ENCODE measurements around the gene RPS6KA1. TPM values are rescaled to one million over a fixed set of nuclear protein-coding genes. Genes with fewer than 3 reads are reported as not detected.

Gene RPS6KA1
- polyA plus RNA-seq, 3 donors: 116 to 189 (median 188) TPM

GRCh38 chr1:26536081-26536480, 6.5 kb downstream of the RPS6KA1 start:
- H3K9ac ChIP-seq (ENCODE audit: insufficient read depth, low read length, poor library complexity, severe bottlenecking): no peak overlapping the region
- H3K79me2 ChIP-seq (ENCODE audit: insufficient read depth, low read length): peaks cover 25% of the 10 kb centered on the region
- no peak overlapping the region for H3K4me2 ChIP-seq (replicated peaks; ENCODE audit: extremely low read depth, low read length, poor library complexity, severe bottlenecking)
- H3K9me3 Mint-ChIP-seq: no peaks in the 10 kb centered on the region
- no peak overlapping the region for H3K4me3 Mint-ChIP-seq
- no peaks in the 10 kb centered on the region for H3K9me3 ChIP-seq (replicated peaks in 1 of 2; ENCODE audit: control insufficient read depth in 1 of 2, insufficient read depth in 1 of 2, low read length in 2 of 2)
- WGBS (ENCODE audit: insufficient coverage): 86% methylated on average over 4 of the region's 5 CpGs
- intact Hi-C loops (cut with micrococcal nuclease): loop anchor here in 1 of 2 donors (5.0 kb wide), 1 partner anchor 61 kb away; no protein-coding TSS in a partner anchor
- no peak overlapping the region for H3K27ac Mint-ChIP-seq
- no peaks in the 10 kb centered on the region for H3K36me3 Mint-ChIP-seq
- TF ChIP-seq CTCF (IDR thresholded peaks at IDR 0.05): no peak
- no peak overlapping the region for H3K4me3 ChIP-seq (replicated peaks in 1 of 3; ENCODE audit: low read depth in 2 of 3, low read length in 3 of 3)
- peaks cover 0 to 2% (median 1%) of the 10 kb centered on the region in 3 donors for H3K27me3 Mint-ChIP-seq (ENCODE audit: low read depth in 3 of 3)
- peaks cover 51% of the 10 kb centered on the region for H3K4me1 Mint-ChIP-seq
- no peak overlapping the region for H2AFZ ChIP-seq (ENCODE audit: insufficient read depth, low read depth, low read length, poor library complexity, severe bottlenecking)
- H3K27ac ChIP-seq (ENCODE audit: low read depth in 1 of 2, low read length in 2 of 2): no peak overlapping the region
- no peak for DNase-seq
- no peaks in the 10 kb centered on the region for H3K27me3 ChIP-seq (ENCODE audit: control insufficient read depth in 2 of 2, insufficient read depth in 2 of 2, low read length in 2 of 2)
- no peaks in the 10 kb centered on the region for H4K20me1 ChIP-seq (ENCODE audit: insufficient read depth, low read length)
- peaks cover 39 to 48% of the 10 kb centered on the region in 2 donors for H3K4me1 ChIP-seq (ENCODE audit: control insufficient read depth in 1 of 2, insufficient read depth in 2 of 2, low read length in 2 of 2)
- H3K36me3 ChIP-seq (replicated peaks in 1 of 2; ENCODE audit: control insufficient read depth in 1 of 2, insufficient read depth in 2 of 2, low read length in 2 of 2): no peaks in the 10 kb centered on the region

DNA sequence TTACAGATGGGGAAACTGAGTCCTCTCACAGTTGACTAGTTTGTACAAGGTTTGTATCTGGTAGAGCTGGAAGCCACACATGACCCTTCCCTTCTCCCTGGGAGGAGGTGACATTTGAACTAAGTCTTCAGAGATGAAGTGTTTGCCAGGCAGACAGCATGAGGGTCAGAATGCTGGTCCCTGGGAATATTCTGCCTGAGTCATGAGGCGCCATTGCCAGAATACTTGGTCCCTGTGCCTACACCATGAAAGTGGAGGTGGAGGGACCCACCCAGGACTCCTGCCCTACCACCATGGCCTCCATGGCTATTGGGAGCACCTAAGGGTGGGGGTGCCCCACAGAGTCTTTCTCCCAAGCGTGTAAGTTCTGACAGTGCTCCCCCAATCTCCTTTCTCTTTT, 7.0 kb downstream of the RPS6KA1 start:
- H3K27me3 ChIP-seq (ENCODE audit: control insufficient read depth in 2 of 2, insufficient read depth in 2 of 2, low read length in 2 of 2): no peaks in the 10 kb centered on the region
- WGBS (ENCODE audit: insufficient coverage): 100% methylated on average over 1 of the region's 2 CpGs
- no peaks in the 10 kb centered on the region for H3K9me3 Mint-ChIP-seq
- no peaks in the 10 kb centered on the region for H3K9me3 ChIP-seq (replicated peaks in 1 of 2; ENCODE audit: control insufficient read depth in 1 of 2, insufficient read depth in 1 of 2, low read length in 2 of 2)
- peaks cover 27% of the 10 kb centered on the region for H3K79me2 ChIP-seq (ENCODE audit: insufficient read depth, low read length)
- no peaks in the 10 kb centered on the region for H3K36me3 ChIP-seq (replicated peaks in 1 of 2; ENCODE audit: control insufficient read depth in 1 of 2, insufficient read depth in 2 of 2, low read length in 2 of 2)
- no peak overlapping the region for H3K27ac ChIP-seq (ENCODE audit: low read depth in 1 of 2, low read length in 2 of 2)
- H3K9ac ChIP-seq (ENCODE audit: insufficient read depth, low read length, poor library complexity, severe bottlenecking): no peak overlapping the region
- H2AFZ ChIP-seq (ENCODE audit: insufficient read depth, low read depth, low read length, poor library complexity, severe bottlenecking): no peak overlapping the region
- H3K4me3 ChIP-seq (replicated peaks in 1 of 3; ENCODE audit: low read depth in 2 of 3, low read length in 3 of 3): no peak overlapping the region
- no peaks in the 10 kb centered on the region for H3K36me3 Mint-ChIP-seq
- no peak overlapping the region for H3K4me2 ChIP-seq (replicated peaks; ENCODE audit: extremely low read depth, low read length, poor library complexity, severe bottlenecking)
- H3K4me3 Mint-ChIP-seq: no peak overlapping the region
- H4K20me1 ChIP-seq (ENCODE audit: insufficient read depth, low read length): no peaks in the 10 kb centered on the region
- TF ChIP-seq CTCF (IDR thresholded peaks at IDR 0.05): no peak
- peaks cover 0 to 1% (median 0%) of the 10 kb centered on the region in 3 donors for H3K27me3 Mint-ChIP-seq (ENCODE audit: low read depth in 3 of 3)
- H3K27ac Mint-ChIP-seq: peak overlapping the region in 1 of 7 donors; percentile 63
- intact Hi-C loops (cut with micrococcal nuclease): loop anchor here in 1 of 2 donors (5.0 kb wide), 1 partner anchor 61 kb away; no protein-coding TSS in a partner anchor
- H3K4me1 Mint-ChIP-seq: peaks cover 50% of the 10 kb centered on the region
- DNase-seq: no peak
- peaks cover 39 to 48% of the 10 kb centered on the region in 2 donors for H3K4me1 ChIP-seq (ENCODE audit: control insufficient read depth in 1 of 2, insufficient read depth in 2 of 2, low read length in 2 of 2)

Data from CD14-positive monocyte (primary cell).